ENCODE measurements around the gene SHISAL2A.
"Not testable (repeated sequence)": the region's sequence is repeated elsewhere in the genome, so short reads cannot be mapped to it uniquely, and the experiment has no call there.

The SHISAL2A gene

GRCh38 chr1:52691821-52692220, 58.9 kb downstream of the SHISAL2A start:
- DNase-seq = no peak

- no peak for DNase-seq
Measured at GRCh38 chr1:52692697-52693096, 59.7 kb downstream of the SHISAL2A start.

- DNase-seq = not testable (repeated sequence)
Measured at GRCh38 chr1:52693351-52693750, 60.4 kb downstream of the SHISAL2A start.

- no peak for DNase-seq
Measured at GRCh38 chr1:52693843-52694242, 60.9 kb downstream of the SHISAL2A start.

- no peak for DNase-seq
Measured at GRCh38 chr1:52695627-52696026, 62.7 kb downstream of the SHISAL2A start.

GRCh38 chr1:52697795-52698674, 65.1 kb downstream of the SHISAL2A start, which contains the start of gene COA7:
COA7 (minus strand) TSS chr1:52698347; CDS start chr1:52698326, 21 bp downstream.
- DNase-seq = peak; percentile 76

- peak; percentile 70 for DNase-seq
Measured at GRCh38 chr1:52702886-52703787, 70.2 kb downstream of the SHISAL2A start.

- DNase-seq = no peak
Measured at GRCh38 chr1:52706136-52706670, 73.2 kb downstream of the SHISAL2A start.
